Karpas-422 (cell line): Measurements from ENCODE around the gene MCHR1. TPM values are rescaled to one million over a fixed set of nuclear protein-coding genes. Genes with fewer than 3 reads are reported as not detected.

Source experiments
- DNase-seq: peaks from one replicate; pipeline ENCODE4 v3.0.0-alpha.2; 2015
- H2AFZ ChIP-seq: fragments of 200-600 bp; sonication (generic); 2 replicates; pipeline ENCODE4 v1.6.1; 2014; ENCODE audit warnings: antibody characterized with exemption, low read length, mixed read lengths
- H3K27ac ChIP-seq: fragments of 200-600 bp; sonication (generic); 2 replicates; pipeline ENCODE4 v1.5.1; 2014; ENCODE audit warnings: mild to moderate bottlenecking, low read length, moderate library complexity
- H3K27me3 ChIP-seq: fragments of 200-600 bp; sonication (generic); 2 replicates; pipeline ENCODE4 v1.6.1; 2014; ENCODE audit warnings: low read length, mixed read lengths
- H3K36me3 ChIP-seq: fragments of 200-600 bp; sonication (generic); 2 replicates; pipeline ENCODE4 v1.6.1; 2014; ENCODE audit warnings: low read length, mixed read lengths; ENCODE audit not compliant: insufficient read depth
- H3K4me1 ChIP-seq: fragments of 200-600 bp; sonication (generic); 2 replicates; pipeline ENCODE4 v1.6.1; 2014; ENCODE audit warnings: mild to moderate bottlenecking, low read length, mixed read lengths
- H3K4me2 ChIP-seq: fragments of 200-600 bp; sonication (generic); 2 replicates; pipeline ENCODE4 v1.6.1; 2014; ENCODE audit warnings: low read length, low read depth, mild to moderate bottlenecking; ENCODE audit not compliant: poor library complexity, severe bottlenecking
- H3K4me3 ChIP-seq: fragments of 200-600 bp; sonication (generic); 2 replicates; pipeline ENCODE4 v1.5.1; 2014; ENCODE audit warnings: mild to moderate bottlenecking, antibody characterized with exemption, low read length, mixed read lengths
- H3K79me2 ChIP-seq: fragments of 200-600 bp; sonication (generic); 2 replicates; pipeline ENCODE4 v1.6.1; 2014; ENCODE audit warnings: mild to moderate bottlenecking, low read length, mixed read lengths
- H3K9ac ChIP-seq: fragments of 200-600 bp; sonication (generic); 2 replicates; pipeline ENCODE4 v1.6.0; 2014; ENCODE audit warnings: low read length
- H3K9me2 ChIP-seq: fragments of 200-600 bp; sonication (generic), shearing (Covaris generic); replicated peaks from 2 replicates; pipeline ENCODE4 v1.6.0; 2014; ENCODE audit warnings: mild to moderate bottlenecking, low read length, moderate library complexity; ENCODE audit not compliant: insufficient read depth
- H3K9me3 ChIP-seq: fragments of 300-700, 200-600 bp; sonication (generic); 2 replicates; pipeline ENCODE4 v1.6.1; 2014; ENCODE audit warnings: low read length, mixed read lengths
- H4K20me1 ChIP-seq: fragments of 200-600 bp; sonication (generic); 2 replicates; pipeline ENCODE4 v1.6.1; 2014; ENCODE audit warnings: mild to moderate bottlenecking, antibody characterized with exemption, low read length, low read depth; ENCODE audit not compliant: insufficient read depth
- total RNA-seq: library from RNA; depleted of rRNA; stranded (reverse); fragments of >200 nt; shearing (Covaris generic); gene quantifications from 2 replicates; pipeline ENCODE4 v1.2.3, GENCODE V29; 2014; ENCODE audit warnings: low replicate concordance; rRNA removed

Gene MCHR1
- total RNA-seq, 1 experiment from 2014 or later = not detected

DNA sequence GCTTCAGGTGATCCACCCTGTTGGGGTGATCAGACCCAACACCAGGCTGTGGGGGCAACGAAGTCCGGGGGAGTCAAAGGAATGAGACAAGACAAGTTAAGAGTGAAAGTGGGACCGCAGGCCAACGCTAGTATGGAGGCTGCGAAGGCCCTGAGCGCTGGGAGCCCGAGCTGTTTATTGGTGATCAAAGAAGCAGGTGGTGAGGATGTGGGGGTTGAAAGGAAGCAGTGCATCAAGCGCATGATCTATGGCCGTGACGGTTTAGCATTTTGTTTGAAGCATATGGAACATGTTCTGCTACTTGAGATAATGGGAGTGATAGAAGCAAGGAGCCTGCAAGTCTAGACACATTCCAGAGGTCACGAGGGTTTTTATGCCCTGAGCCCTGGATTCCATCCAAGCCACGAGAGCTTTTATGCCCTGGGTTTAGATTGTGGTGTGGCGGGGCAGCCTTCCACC is 49.5 kb downstream of the MCHR1 start:
- Histone ChIP-seq H3K4me2 (no peak overlapping the region), H3K9me2 (no peaks in the 10 kb centered on the region), H3K27ac (no peak overlapping the region), H3K27me3 (no peaks in the 10 kb centered on the region), H3K4me1 (peaks cover 6% of the 10 kb centered on the region), H3K79me2 (no peaks in the 10 kb centered on the region), H4K20me1 (no peaks in the 10 kb centered on the region), H3K36me3 (no peaks in the 10 kb centered on the region), H3K9me3 (no peaks in the 10 kb centered on the region), H2AFZ (no peak overlapping the region), H3K9ac (no peak overlapping the region), H3K4me3 (no peak overlapping the region)
- no peak for DNase-seq

DNA sequence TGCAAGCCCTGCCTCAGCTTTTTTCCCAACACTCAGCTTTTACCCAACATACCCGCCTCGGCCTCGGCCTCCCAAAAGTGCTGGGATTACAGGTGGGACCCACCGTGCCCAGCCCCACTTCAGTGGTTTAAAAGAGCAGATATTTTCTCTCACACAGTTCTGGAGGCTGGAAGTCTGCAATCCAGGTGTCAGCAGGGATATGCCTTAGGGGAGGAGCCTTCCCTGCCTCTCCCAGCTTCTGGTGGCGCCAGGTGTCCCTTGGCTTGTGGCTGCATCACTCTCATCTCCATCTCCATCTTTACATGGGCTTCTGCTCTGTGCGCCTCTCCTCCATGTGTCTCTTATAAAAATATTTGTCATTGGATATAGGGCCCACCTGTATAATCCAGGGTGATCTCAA is 50.0 kb downstream of the MCHR1 start:
- no peaks in the 10 kb centered on the region for H3K36me3 ChIP-seq
- H3K27me3 ChIP-seq = no peaks in the 10 kb centered on the region
- DNase-seq = no peak
- H4K20me1 ChIP-seq = no peaks in the 10 kb centered on the region
- H3K9ac ChIP-seq = no peak overlapping the region
- no peak overlapping the region for H2AFZ ChIP-seq
- H3K4me2 ChIP-seq = no peak overlapping the region
- H3K9me2 ChIP-seq = no peaks in the 10 kb centered on the region
- no peak overlapping the region for H3K27ac ChIP-seq
- no peaks in the 10 kb centered on the region for H3K79me2 ChIP-seq
- no peaks in the 10 kb centered on the region for H3K9me3 ChIP-seq
- H3K4me1 ChIP-seq = peaks cover 6% of the 10 kb centered on the region
- H3K4me3 ChIP-seq = no peak overlapping the region

Other genes with a start within 250 kb of the MCHR1 start
- 37.2 and 51.6 TPM in 2 replicates for gene MRTFA, start 42.8 kb upstream of the MCHR1 start, total RNA-seq
- 17.0 and 41.8 TPM in 2 replicates for gene SLC25A17, start 139.9 kb downstream of the MCHR1 start, total RNA-seq
- gene ST13, start 177.2 kb downstream of the MCHR1 start, total RNA-seq = 130 and 229 TPM in 2 replicates
- 11.7 and 17.5 TPM in 2 replicates for gene XPNPEP3, start 177.7 kb downstream of the MCHR1 start, total RNA-seq
- gene DNAJB7, start 182.6 kb downstream of the MCHR1 start, total RNA-seq = not detected in 2 replicates